Natural killer cell (primary cell): ENCODE results near the gene CHN2. TPM values are rescaled to one million over a fixed set of nuclear protein-coding genes. Genes with fewer than 3 reads are reported as not detected.

Experiments used
- ATAC-seq, 3 donors: fragments of 150-1000 bp in 2 of 3; fragments of 200-7000 bp in 1 of 3; cut with Tn5 transposase; 1 replicate in 1 of 3; 2 replicates in 2 of 3; pipeline ENCODE4 v1.10.0; 2021; ENCODE audit warnings: mild to moderate bottlenecking in 2 of 3, moderate library complexity in 2 of 3
- DNase-seq, 2 donors: peaks; one replicate each; pipeline versions ENCODE4 v3.0.0 to v3.0.0-alpha.2; 2013 to 2021; ENCODE audit warnings: mixed read lengths in 1 of 2
- H3K27ac ChIP-seq: one replicate; pipeline ENCODE4 v1.5.1; 2013; ENCODE audit warnings: mild to moderate bottlenecking, low read length
- H3K27me3 ChIP-seq: one replicate; pipeline ENCODE4 v1.6.1; 2013; ENCODE audit warnings: low read length; ENCODE audit not compliant: control insufficient read depth, insufficient read depth
- H3K36me3 ChIP-seq: one replicate; pipeline ENCODE4 v1.6.1; 2013; ENCODE audit warnings: low read length; ENCODE audit not compliant: control insufficient read depth, insufficient read depth
- H3K4me1 ChIP-seq: one replicate; pipeline ENCODE4 v1.6.1; 2013; ENCODE audit warnings: low read length; ENCODE audit not compliant: control insufficient read depth, insufficient read depth
- H3K4me3 ChIP-seq: one replicate; pipeline ENCODE4 v1.5.1; 2013; ENCODE audit warnings: low read length
- H3K9me3 ChIP-seq: one replicate; pipeline ENCODE4 v1.6.1; 2013; ENCODE audit warnings: low read length; ENCODE audit not compliant: control insufficient read depth, insufficient read depth
- H3K27ac Mint-ChIP-seq, 2 donors: one replicate each; pipeline ENCODE4 v1.8.0; 2022; ENCODE audit warnings: mild to moderate bottlenecking in 2 of 2, mixed read lengths in 2 of 2, moderate library complexity in 1 of 2
- H3K27me3 Mint-ChIP-seq, 2 donors: one replicate each; pipeline ENCODE4 v1.8.0; 2022; ENCODE audit warnings: low read depth in 2 of 2, mixed read lengths in 2 of 2
- H3K36me3 Mint-ChIP-seq: one replicate; pipeline ENCODE4 v1.8.0; 2022; ENCODE audit warnings: mixed read lengths
- H3K4me1 Mint-ChIP-seq, 2 donors: one replicate each; pipeline ENCODE4 v1.8.0; 2022; ENCODE audit warnings: mixed read lengths in 2 of 2
- H3K4me3 Mint-ChIP-seq: one replicate; pipeline ENCODE4 v1.8.0; 2022; ENCODE audit warnings: mild to moderate bottlenecking, moderate library complexity, mixed read lengths
- H3K9me3 Mint-ChIP-seq, 2 donors: one replicate each; pipeline ENCODE4 v1.8.0; 2022; ENCODE audit warnings: mixed read lengths in 2 of 2
- CTCF ChIP-seq: fragments of 200-600 bp; IDR thresholded peaks from one replicate; pipeline ENCODE4 v1.8.0; 2022; ENCODE audit warnings: antibody characterized with exemption
- WGBS: methylation state at CpG from one replicate; pipeline ENCODE4 v1.1.7; 2013; ENCODE audit warnings: missing lambda C conversion rate; ENCODE audit not compliant: insufficient coverage; 5-methylcytosine and 5-hydroxymethylcytosine counted together
- intact Hi-C: fragments of 100-400 bp; cut with micrococcal nuclease; formaldehyde crosslinking; loops from one replicate; pipeline ENCODE4 v1.14.2; 2022
- total RNA-seq, 4 donors: library from RNA; stranded (reverse); fragments of 120-200 nt in 1 of 4; gene quantifications; one replicate each; pipeline versions ENCODE4 v1.2.3 to v1.2.4, GENCODE V29; 2013 to 2022

The CHN2 gene
- total RNA-seq, 3 donors from 2014 or later (not counting 1 experiment from before 2014, with no cell fraction given) = 23.2 to 40.6 (median 30.2) TPM

- Mint-ChIP-seq H3K9me3 (no peaks in the 10 kb centered on the region), H3K4me1 (peaks cover 8 to 13% of the 10 kb centered on the region in 2 donors), H3K27ac (no peak overlapping the region), H3K4me3 (no peak overlapping the region), H3K27me3 (no peaks in the 10 kb centered on the region), H3K36me3 (no peaks in the 10 kb centered on the region)
- no peaks in the 10 kb centered on the region for H3K9me3 ChIP-seq
- peaks cover 9% of the 10 kb centered on the region for H3K4me1 ChIP-seq
- DNase-seq = no peak
- H3K27me3 ChIP-seq = no peaks in the 10 kb centered on the region
- no peak overlapping the region for H3K4me3 ChIP-seq
- WGBS = 90% methylated on average over 2 of the region's 4 CpGs
- no peaks in the 10 kb centered on the region for H3K36me3 ChIP-seq
- H3K27ac ChIP-seq = no peak overlapping the region
- TF ChIP-seq CTCF = no peak
- intact Hi-C loops = no loop called here
- no peak for ATAC-seq
These were observed 295.6 kb downstream of the CHN2 start for GRCh38 chr7:29490094-29490607.

- ATAC-seq = no peak
- Mint-ChIP-seq H3K4me3 (no peak overlapping the region), H3K36me3 (no peaks in the 10 kb centered on the region)
These were observed 299.8 kb downstream of the CHN2 start for GRCh38 chr7:29494350-29494749.

GRCh38 chr7:29495653-29496052 lies 301.1 kb downstream of the CHN2 start:
- Histone ChIP-seq H3K9me3 (no peaks in the 10 kb centered on the region), H3K27ac (no peak overlapping the region), H3K27me3 (no peaks in the 10 kb centered on the region), H3K36me3 (peaks cover 6% of the 10 kb centered on the region), H3K4me1 (no peaks in the 10 kb centered on the region), H3K4me3 (no peak overlapping the region)
- Mint-ChIP-seq H3K4me3 (no peak overlapping the region), H3K27me3 (no peaks in the 10 kb centered on the region), H3K36me3 (peaks cover 7% of the 10 kb centered on the region), H3K27ac (no peak overlapping the region), H3K9me3 (no peaks in the 10 kb centered on the region), H3K4me1 (no peaks in the 10 kb centered on the region)
- 94% methylated on average over 7 of the region's 7 CpGs for WGBS
- no peak for DNase-seq
- ATAC-seq = no peak
- intact Hi-C loops = no loop called here
- TF ChIP-seq CTCF = no peak

More at GRCh38 chr7:29494350-29494749, 299.8 kb downstream of the CHN2 start:
- Mint-ChIP-seq H3K27ac (no peak overlapping the region), H3K27me3 (no peaks in the 10 kb centered on the region), H3K9me3 (no peaks in the 10 kb centered on the region), H3K4me1 (no peaks in the 10 kb centered on the region)
- DNase-seq = no peak
- no peaks in the 10 kb centered on the region for H3K9me3 ChIP-seq
- H3K36me3 ChIP-seq = peaks cover 4% of the 10 kb centered on the region
- TF ChIP-seq CTCF = no peak
- H3K4me1 ChIP-seq = no peaks in the 10 kb centered on the region
- intact Hi-C loops = no loop called here
- no peaks in the 10 kb centered on the region for H3K27me3 ChIP-seq
- no peak overlapping the region for H3K27ac ChIP-seq
- H3K4me3 ChIP-seq = no peak overlapping the region
- WGBS = no CpG with 5 or more reads among the region's 1 CpG

GRCh38 chr7:29496355-29497020 lies 301.9 kb downstream of the CHN2 start:
- no peak overlapping the region for H3K4me3 ChIP-seq
- no peaks in the 10 kb centered on the region for H3K4me1 ChIP-seq
- ATAC-seq = no peak
- no peaks in the 10 kb centered on the region for H3K9me3 ChIP-seq
- Mint-ChIP-seq H3K4me3 (no peak overlapping the region), H3K36me3 (peaks cover 8% of the 10 kb centered on the region), H3K9me3 (no peaks in the 10 kb centered on the region), H3K27ac (no peak overlapping the region), H3K4me1 (no peaks in the 10 kb centered on the region), H3K27me3 (no peaks in the 10 kb centered on the region)
- DNase-seq = no peak
- H3K36me3 ChIP-seq = peaks cover 8% of the 10 kb centered on the region
- no peak for TF ChIP-seq CTCF
- no peak overlapping the region for H3K27ac ChIP-seq
- no peaks in the 10 kb centered on the region for H3K27me3 ChIP-seq
- intact Hi-C loops = no loop called here
- WGBS = 89% methylated on average over 1 of the region's 1 CpG
